PC-9 (cell line): ENCODE measurements around the gene LAMB2.

ENCODE experiments used
- CTCF ChIP-seq: fragments of 200-600 bp; sonication (generic); conservative IDR thresholded peaks from 2 replicates; pipeline ENCODE4 v1.6.1; 2017; ENCODE audit warnings: mixed run types, antibody characterized with exemption, mild to moderate bottlenecking, moderate library complexity
- EZH2 ChIP-seq: fragments of 200-600 bp; sonication (generic); IDR thresholded peaks from 2 replicates; pipeline ENCODE4 v1.8.0; 2017; ENCODE audit warnings: antibody characterized with exemption, low read depth

GRCh38 chr3:49171775-49172500 lies 39.1 kb upstream of the LAMB2 start:
- TF ChIP-seq CTCF (no peak), EZH2 (no peak)
